G401 (cell line): ENCODE measurements around the gene GDF11. TPM values are rescaled to one million over a fixed set of nuclear protein-coding genes. Genes with fewer than 3 reads are reported as not detected.

Source experiments
- DNase-seq: peaks from one replicate; pipeline ENCODE4 v3.0.0-alpha.2; 2015; ENCODE audit warnings: low spot score
- in situ Hi-C: cut with HindIII; loops from 2 replicates; pipeline ENCODE4 v1.10.0; 2016; ENCODE audit warnings: low sequenced_read_pairs, mixed read lengths
- total RNA-seq: library from RNA; depleted of rRNA; stranded (reverse); fragments of >200 nt; shearing (Covaris generic); gene quantifications from 2 replicates; pipeline ENCODE4 v1.2.3, GENCODE V29; 2014; rRNA removed

The GDF11 gene
- total RNA-seq, 1 experiment from 2014 or later, result 29.2 TPM

DNA sequence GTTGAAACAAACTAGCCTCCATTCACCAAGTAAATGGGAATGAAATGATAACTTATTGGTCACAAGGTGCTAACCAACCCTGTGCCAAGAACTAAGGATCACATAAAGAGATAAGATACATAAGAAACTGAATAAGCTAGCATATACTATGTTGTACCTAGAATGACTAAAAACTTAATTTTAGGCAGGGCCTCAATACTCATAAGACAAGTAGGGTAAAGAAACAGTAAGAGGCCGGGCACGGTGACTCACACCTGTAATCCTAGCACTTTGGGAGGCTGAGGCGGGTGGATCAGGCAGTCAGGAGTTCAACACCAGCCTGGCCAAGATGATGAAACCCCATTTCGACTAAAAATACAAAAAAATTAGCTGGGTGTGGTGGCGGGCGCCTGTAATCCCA lies 17.7 kb downstream of the GDF11 start:
- DNase-seq, result no peak
- in situ Hi-C loops, result no loop called here

DNA sequence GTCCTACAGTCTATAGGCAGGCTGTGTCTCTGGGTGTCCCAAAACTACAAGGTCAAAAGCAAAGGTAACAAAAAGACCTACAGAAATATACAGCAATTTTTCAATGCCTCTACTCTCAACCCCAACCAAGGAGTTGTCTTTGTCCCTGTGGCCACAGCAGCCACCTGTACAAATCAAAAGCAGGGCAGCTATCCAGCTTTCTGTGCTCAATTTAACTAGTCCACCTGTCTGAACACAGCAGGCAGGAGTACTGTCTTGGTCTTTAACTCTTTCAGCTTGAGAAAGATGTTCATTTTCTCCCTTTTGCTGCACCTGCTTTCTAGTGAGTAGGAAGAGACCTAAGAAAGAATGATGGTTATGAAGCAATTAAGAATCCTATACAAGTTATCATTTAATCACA lies 19.7 kb downstream of the GDF11 start:
- in situ Hi-C loops, result no loop called here
- peak; percentile 93 for DNase-seq

- no peak for DNase-seq
- in situ Hi-C loops, result no loop called here
Observed at GRCh38 chr12:55765736-55766290, 22.9 kb downstream of the GDF11 start.

DNA sequence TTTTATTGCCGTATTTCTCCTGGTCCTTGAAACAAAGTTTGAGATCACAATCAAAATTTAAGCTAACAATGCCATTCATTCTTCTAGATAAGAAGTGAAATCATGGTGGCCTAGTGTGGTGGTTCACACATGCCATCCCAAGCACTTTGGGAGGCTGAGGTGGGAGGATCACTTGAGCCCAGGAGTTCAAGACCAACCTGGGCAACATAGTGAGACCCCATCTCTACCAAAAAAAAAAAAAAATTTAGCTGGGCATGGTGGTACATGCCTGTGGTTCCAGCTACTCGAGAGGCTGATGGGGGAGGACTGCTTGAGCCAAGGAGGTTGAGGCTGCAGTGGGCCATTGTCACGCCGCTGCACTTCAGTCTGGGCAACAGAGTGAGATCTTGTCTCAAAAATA lies 24.2 kb downstream of the GDF11 start:
- in situ Hi-C loops, result no loop called here
- DNase-seq, result no peak

GRCh38 chr12:55771736-55772135 lies 28.8 kb downstream of the GDF11 start:
- no peak for DNase-seq
- in situ Hi-C loops, result no loop called here

- no peak for DNase-seq
- in situ Hi-C loops, result no loop called here
Observed at GRCh38 chr12:55777856-55778255, 34.9 kb downstream of the GDF11 start.

DNA sequence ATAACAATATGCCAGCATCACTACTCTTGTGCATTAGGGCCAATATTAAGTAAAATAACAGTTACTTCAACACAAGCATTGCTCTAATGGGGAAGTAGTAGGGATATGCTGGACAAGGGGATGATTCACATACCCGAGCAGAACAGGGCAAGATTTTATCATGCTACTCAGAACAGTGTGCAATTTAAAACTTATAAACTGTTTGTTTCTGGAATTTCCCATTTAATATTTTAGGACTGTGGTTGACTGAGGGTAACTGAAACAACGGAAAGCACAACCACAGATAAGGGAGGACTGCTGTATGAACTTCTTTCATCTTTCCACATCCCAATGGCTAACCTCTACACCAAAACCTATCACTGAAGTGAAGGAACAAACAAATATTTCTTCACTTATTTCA lies 37.8 kb downstream of the GDF11 start:
- in situ Hi-C loops, result no loop called here
- DNase-seq, result no peak

GRCh38 chr12:55788546-55788945 lies 45.6 kb downstream of the GDF11 start:
- no peak for DNase-seq
- in situ Hi-C loops, result no loop called here

DNA sequence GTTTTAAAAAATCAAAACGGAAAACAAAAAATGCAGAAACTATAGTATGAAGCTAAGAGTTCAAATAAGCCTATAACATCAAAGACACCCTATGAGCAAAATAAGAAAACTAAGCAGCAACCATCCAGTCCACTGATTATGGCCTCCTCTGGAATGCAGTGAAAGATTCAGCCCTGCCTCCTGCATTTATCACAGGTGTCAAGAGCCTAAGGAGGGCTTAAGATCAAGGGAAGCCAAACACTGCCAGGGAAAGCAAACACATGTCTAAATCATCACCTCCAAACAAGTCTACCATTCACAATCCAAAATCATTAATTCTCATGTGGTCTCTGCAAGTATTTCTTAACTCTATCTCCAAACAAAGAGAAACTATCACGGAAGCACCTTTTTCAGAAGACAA lies 46.2 kb downstream of the GDF11 start:
- in situ Hi-C loops, result no loop called here
- no peak for DNase-seq

- in situ Hi-C loops, result no loop called here
Observed at GRCh38 chr12:55789893-55790292, 47.0 kb downstream of the GDF11 start.

DNA sequence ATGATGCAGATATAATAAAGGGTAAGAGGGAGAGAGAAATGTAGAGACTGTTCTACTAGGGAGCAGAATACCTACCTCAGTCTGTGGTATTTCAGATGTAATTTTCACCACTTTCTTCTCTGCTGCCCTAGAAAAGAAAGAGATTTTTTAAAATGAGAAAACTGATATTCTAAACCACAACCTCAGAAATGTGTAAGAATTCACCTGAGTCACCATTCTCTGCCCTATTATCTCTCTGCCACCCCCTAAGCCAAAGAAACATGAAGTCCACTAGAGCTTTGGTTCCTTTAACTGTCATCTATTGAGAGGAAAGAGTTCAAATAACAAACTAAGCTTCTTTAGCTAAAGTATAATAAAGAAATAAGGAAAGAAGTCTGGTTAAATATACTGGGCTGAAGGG lies 53.0 kb downstream of the GDF11 start:
- DNase-seq, result no peak
- in situ Hi-C loops, result no loop called here

More at GRCh38 chr12:55789893-55790292, 47.0 kb downstream of the GDF11 start:
- DNase-seq, result no peak

DNA sequence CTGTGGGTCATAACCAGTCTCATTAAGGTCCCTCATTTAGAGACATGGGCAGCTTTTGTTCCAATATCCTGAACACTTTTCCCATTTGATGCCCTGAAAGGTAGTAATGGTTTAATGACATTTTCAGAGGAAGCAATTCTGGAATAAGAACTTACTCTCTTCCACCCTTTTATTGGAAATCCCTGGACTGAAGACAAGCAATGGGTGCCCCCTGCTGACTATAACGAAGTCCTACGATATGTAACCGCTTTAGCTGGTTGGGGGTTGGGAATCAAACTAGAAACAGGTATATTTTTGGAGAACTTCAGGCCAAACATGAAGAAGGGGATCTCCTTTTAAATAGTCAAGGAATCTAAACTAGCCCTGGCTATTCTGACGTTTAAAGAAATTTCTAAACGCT lies 54.1 kb downstream of the GDF11 start:
- peak; percentile 50 for DNase-seq
- in situ Hi-C loops, result no loop called here

DNA sequence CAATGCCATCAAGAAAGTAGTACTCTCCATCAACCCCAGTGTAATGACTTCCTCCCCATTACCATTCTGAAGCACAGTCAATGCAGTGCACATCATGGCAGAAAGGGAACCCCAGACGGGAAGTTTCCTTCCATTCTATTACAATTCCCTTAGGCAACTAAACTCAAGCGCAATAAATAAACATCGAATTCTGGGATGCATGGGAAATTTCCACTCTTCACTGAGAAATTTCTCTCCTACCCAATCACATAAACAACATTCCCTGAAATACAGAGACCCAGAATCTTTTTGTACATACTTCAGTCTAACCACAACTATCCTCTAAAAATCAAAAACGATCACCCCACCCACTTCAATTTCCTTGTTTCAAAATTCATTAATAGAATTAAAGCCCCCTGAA lies 54.6 kb downstream of the GDF11 start:
- no peak for DNase-seq
- in situ Hi-C loops, result no loop called here

Other genes with a start within 250 kb of the GDF11 start
- not detected in 2 replicates for gene OR6C4, start 193.5 kb upstream of the GDF11 start, total RNA-seq
- not detected in 2 replicates for gene OR2AP1, start 170.7 kb upstream of the GDF11 start, total RNA-seq
- not detected in 2 replicates for gene OR10P1, start 106.2 kb upstream of the GDF11 start, total RNA-seq
- 0.58 and 3.0 TPM in 2 replicates for gene ITGA7, start 35.2 kb upstream of the GDF11 start, total RNA-seq
- gene BLOC1S1, start 27.1 kb upstream of the GDF11 start, total RNA-seq, result 60.2 and 73.7 TPM in 2 replicates
- 2.5 and 4.3 TPM in 2 replicates for gene RDH5, start 22.7 kb upstream of the GDF11 start, total RNA-seq
- gene CD63, start 14.1 kb upstream of the GDF11 start, total RNA-seq, result 897 and 1,131 TPM in 2 replicates
- 248 and 272 TPM in 2 replicates for gene SARNP, start 74.6 kb downstream of the GDF11 start, total RNA-seq
- 27.8 and 51.5 TPM in 2 replicates for gene ORMDL2, start 74.9 kb downstream of the GDF11 start, total RNA-seq
- gene DNAJC14, start 86.5 kb downstream of the GDF11 start, total RNA-seq, result 17.3 and 33.2 TPM in 2 replicates
- gene MMP19, start 99.8 kb downstream of the GDF11 start, total RNA-seq, result 0.98 and 1.8 TPM in 2 replicates
- gene PYM1, start 184.8 kb downstream of the GDF11 start, total RNA-seq, result 93.9 and 119 TPM in 2 replicates
- 3.6 and 9.7 TPM in 2 replicates for gene DGKA, start 188.0 kb downstream of the GDF11 start, total RNA-seq
- gene PMEL, start 222.9 kb downstream of the GDF11 start, total RNA-seq, result 22.2 and 27.9 TPM in 2 replicates
- gene CDK2, start 223.7 kb downstream of the GDF11 start, total RNA-seq, result 44.7 and 52.3 TPM in 2 replicates
- gene RAB5B, start 231.0 kb downstream of the GDF11 start, total RNA-seq, result 16.9 and 22.1 TPM in 2 replicates